ENCODE results near the gene ART1.

The ART1 gene

GRCh38 chr11:3707176-3707575 lies 62.2 kb downstream of the ART1 start:
- Histone ChIP-seq H3K36me3 (ENCODE audit: control insufficient read depth in 1 of 2, insufficient read depth in 2 of 2, low read length in 2 of 2) (peaks cover 32 to 79% of the 10 kb centered on the region in 2 donors), H3K27me3 (ENCODE audit: control insufficient read depth in 1 of 2, insufficient read depth in 2 of 2, low read length in 2 of 2) (no peaks in the 10 kb centered on the region), H3K4me1 (ENCODE audit: control insufficient read depth in 1 of 2, insufficient read depth in 2 of 2, low read length in 2 of 2) (no peaks in the 10 kb centered on the region), H3K4me3 (ENCODE audit: low read depth in 1 of 2, low read length in 2 of 2) (no peak overlapping the region), H3K9ac (ENCODE audit: low read depth in 1 of 2, low read length in 2 of 2) (no peak overlapping the region), H3K27ac (ENCODE audit: low read depth, low read length) (no peak overlapping the region), H3K9me3 (ENCODE audit: control insufficient read depth in 1 of 2, low read length in 2 of 2) (no peaks in the 10 kb centered on the region)

- Histone ChIP-seq H3K36me3 (ENCODE audit: control insufficient read depth in 1 of 2, insufficient read depth in 2 of 2, low read length in 2 of 2) (peaks cover 21 to 74% of the 10 kb centered on the region in 2 donors), H3K4me1 (ENCODE audit: control insufficient read depth in 1 of 2, insufficient read depth in 2 of 2, low read length in 2 of 2) (peaks cover 0 to 3% of the 10 kb centered on the region in 2 donors)
Measured at GRCh38 chr11:3709977-3710376, 65.0 kb downstream of the ART1 start.

GRCh38 chr11:3710485-3711259 lies 65.7 kb downstream of the ART1 start:
- Histone ChIP-seq H3K4me3 (ENCODE audit: low read depth in 1 of 2, low read length in 2 of 2) (no peak overlapping the region), H3K4me1 (ENCODE audit: control insufficient read depth in 1 of 2, insufficient read depth in 2 of 2, low read length in 2 of 2) (peaks cover 0 to 3% of the 10 kb centered on the region in 2 donors), H3K9ac (ENCODE audit: low read depth in 1 of 2, low read length in 2 of 2) (no peak overlapping the region), H3K27me3 (ENCODE audit: control insufficient read depth in 1 of 2, insufficient read depth in 2 of 2, low read length in 2 of 2) (no peaks in the 10 kb centered on the region), H3K27ac (ENCODE audit: low read depth, low read length) (no peak overlapping the region), H3K9me3 (ENCODE audit: control insufficient read depth in 1 of 2, low read length in 2 of 2) (no peaks in the 10 kb centered on the region), H3K36me3 (ENCODE audit: control insufficient read depth in 1 of 2, insufficient read depth in 2 of 2, low read length in 2 of 2) (peaks cover 18 to 74% of the 10 kb centered on the region in 2 donors)

More at GRCh38 chr11:3709977-3710376, 65.0 kb downstream of the ART1 start:
- Histone ChIP-seq H3K27me3 (ENCODE audit: control insufficient read depth in 1 of 2, insufficient read depth in 2 of 2, low read length in 2 of 2) (no peaks in the 10 kb centered on the region), H3K27ac (ENCODE audit: low read depth, low read length) (no peak overlapping the region), H3K9me3 (ENCODE audit: control insufficient read depth in 1 of 2, low read length in 2 of 2) (no peaks in the 10 kb centered on the region), H3K4me3 (ENCODE audit: low read depth in 1 of 2, low read length in 2 of 2) (no peak overlapping the region), H3K9ac (ENCODE audit: low read depth in 1 of 2, low read length in 2 of 2) (no peak overlapping the region)

- H3K4me3 ChIP-seq (ENCODE audit: low read depth in 1 of 2, low read length in 2 of 2): no peak overlapping the region
- H3K27ac ChIP-seq (ENCODE audit: low read depth, low read length): no peak overlapping the region
- peaks cover 0 to 3% of the 10 kb centered on the region in 2 donors for H3K4me1 ChIP-seq (ENCODE audit: control insufficient read depth in 1 of 2, insufficient read depth in 2 of 2, low read length in 2 of 2)
- no peak overlapping the region for H3K9ac ChIP-seq (ENCODE audit: low read depth in 1 of 2, low read length in 2 of 2)
- H3K36me3 ChIP-seq (ENCODE audit: control insufficient read depth in 1 of 2, insufficient read depth in 2 of 2, low read length in 2 of 2): peaks cover 18 to 78% of the 10 kb centered on the region in 2 donors
- no peaks in the 10 kb centered on the region for H3K9me3 ChIP-seq (ENCODE audit: control insufficient read depth in 1 of 2, low read length in 2 of 2)
- no peaks in the 10 kb centered on the region for H3K27me3 ChIP-seq (ENCODE audit: control insufficient read depth in 1 of 2, insufficient read depth in 2 of 2, low read length in 2 of 2)
Measured at GRCh38 chr11:3712274-3712673, 67.3 kb downstream of the ART1 start.

All from duodenal mucosa (tissue), 2 donors.